GM12865 (cell line): ENCODE data around the gene MYO18B.

Experiments
- DNase-seq: peaks from one replicate; pipeline ENCODE4 v3.0.0; 2010; ENCODE audit warnings: low read depth
- H3K4me3 ChIP-seq: 2 replicates; pipeline ENCODE4 v1.5.1; 2011; ENCODE audit warnings: mild to moderate bottlenecking, low read depth, low read length, control low read depth
- TF ChIP-seq, protein P1 (sequence below): IDR thresholded peaks from 2 replicates; pipeline ENCODE4 v1.5.1; 2011; ENCODE audit warnings: low read length, control low read depth, low read depth, inconsistent platforms; ENCODE audit not compliant: insufficient read depth; ENCODE audit errors: missing control alignments

Gene MYO18B

DNA sequence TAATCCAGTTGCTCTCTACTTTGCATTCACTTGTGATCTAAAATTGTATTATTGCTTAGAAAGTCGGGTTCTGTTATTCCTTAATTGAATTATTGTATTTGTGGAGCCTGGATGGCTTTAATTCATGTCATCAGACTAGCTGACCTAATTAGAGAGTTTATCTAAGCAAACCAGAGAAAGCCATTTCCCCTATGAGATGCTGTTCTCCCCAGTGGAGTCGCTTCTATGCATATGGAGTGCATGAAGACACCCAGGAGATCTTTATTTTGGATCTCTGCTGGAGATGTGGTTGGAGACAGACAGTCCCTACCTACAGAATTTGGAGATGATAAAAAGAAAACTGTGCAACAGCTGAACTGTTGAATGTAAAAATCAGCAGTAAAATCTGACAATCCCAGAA lies 45.2 kb upstream of the MYO18B start:
- no peak overlapping the region for H3K4me3 ChIP-seq
- DNase-seq = no peak
- TF ChIP-seq, protein P1, sequence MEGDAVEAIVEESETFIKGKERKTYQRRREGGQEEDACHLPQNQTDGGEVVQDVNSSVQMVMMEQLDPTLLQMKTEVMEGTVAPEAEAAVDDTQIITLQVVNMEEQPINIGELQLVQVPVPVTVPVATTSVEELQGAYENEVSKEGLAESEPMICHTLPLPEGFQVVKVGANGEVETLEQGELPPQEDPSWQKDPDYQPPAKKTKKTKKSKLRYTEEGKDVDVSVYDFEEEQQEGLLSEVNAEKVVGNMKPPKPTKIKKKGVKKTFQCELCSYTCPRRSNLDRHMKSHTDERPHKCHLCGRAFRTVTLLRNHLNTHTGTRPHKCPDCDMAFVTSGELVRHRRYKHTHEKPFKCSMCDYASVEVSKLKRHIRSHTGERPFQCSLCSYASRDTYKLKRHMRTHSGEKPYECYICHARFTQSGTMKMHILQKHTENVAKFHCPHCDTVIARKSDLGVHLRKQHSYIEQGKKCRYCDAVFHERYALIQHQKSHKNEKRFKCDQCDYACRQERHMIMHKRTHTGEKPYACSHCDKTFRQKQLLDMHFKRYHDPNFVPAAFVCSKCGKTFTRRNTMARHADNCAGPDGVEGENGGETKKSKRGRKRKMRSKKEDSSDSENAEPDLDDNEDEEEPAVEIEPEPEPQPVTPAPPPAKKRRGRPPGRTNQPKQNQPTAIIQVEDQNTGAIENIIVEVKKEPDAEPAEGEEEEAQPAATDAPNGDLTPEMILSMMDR = no peak

DNA sequence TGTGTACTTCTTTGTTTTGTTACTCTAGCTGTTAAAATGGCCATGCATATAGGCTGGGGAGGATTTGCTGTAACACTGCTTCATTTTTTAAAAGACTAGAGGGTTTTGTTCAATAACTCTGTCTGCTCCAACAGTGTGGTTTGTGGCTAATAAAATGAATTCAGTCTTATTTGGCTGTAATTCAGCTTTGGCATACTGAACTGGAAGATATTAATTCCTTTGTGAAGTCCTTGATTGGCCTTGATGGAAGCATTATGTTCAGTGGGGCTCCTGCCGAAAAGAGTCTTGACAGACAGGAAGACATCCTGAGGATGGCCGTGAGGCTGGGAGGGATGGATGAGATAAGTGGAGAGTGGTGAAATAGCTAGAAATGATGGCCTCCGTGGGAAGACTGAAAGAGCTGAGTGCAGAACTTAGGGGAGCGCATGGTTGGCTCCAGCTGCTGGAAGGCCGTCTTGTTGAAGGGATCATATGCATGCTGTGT lies 44.8 kb upstream of the MYO18B start:
- DNase-seq = no peak
- H3K4me3 ChIP-seq = no peak overlapping the region
- TF ChIP-seq, protein P1 = no peak

DNA sequence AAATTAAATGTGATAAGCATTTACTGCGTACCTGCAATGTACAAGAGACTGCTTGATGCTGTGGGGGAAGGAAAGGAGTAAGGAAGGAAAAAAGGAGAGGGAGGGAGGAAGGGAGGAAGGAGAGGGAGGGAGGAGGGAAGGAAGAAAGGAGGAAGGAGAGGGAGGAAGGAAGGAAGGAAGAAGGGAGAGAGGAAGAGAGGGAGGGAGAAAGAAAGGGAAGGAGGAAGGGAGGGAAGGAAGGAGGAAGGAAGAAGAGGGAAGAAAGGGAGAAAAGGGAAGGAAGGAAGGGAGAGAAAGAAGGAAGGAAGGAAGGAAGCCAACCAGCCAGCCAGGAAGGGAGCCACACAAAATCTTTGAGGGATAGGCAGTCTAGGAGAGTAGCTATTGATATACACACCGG lies 44.0 kb upstream of the MYO18B start:
- H3K4me3 ChIP-seq = no peak overlapping the region
- TF ChIP-seq, protein P1 = no peak
- DNase-seq = no peak

DNA sequence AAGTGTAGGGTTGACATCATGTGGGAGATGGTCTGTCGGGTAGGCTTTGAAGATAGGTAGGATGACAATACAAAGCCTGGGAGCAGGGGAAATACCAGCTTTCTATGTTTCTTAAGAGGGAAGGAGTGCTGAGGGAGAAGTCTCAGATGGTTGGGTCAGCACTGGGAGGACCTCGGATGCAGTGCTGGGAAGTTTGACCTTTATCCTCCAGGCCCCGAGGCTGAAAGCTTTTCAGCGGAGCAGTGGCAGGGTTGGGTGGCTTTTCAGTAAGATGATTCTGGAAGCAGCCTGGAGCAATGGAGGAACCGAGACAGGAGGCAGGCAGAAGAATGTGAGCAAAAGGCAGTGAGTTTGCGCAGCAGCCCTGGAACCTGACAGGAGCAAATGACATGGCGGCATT lies 43.5 kb upstream of the MYO18B start:
- TF ChIP-seq, protein P1 = no peak
- DNase-seq = no peak
- no peak overlapping the region for H3K4me3 ChIP-seq

DNA sequence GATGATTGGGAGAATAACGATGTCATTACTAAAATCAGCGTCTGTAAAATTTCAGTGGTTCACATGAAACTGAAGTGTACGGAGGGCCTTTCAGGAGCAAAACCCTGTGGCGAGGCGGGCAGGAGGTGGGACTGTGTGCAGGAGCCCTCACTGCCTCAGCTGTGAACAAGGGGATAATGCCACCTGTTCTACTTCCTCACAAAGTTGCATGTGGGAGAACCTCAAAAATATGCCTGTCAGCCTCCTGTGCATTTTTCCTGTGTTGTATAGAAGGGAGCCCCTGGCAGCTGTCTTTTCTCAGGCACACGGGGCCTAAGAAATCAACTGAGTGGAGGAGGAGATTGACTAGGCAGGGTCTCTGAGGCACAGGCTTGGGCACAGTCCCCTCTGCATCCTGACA lies 43.0 kb upstream of the MYO18B start:
- H3K4me3 ChIP-seq = no peak overlapping the region
- DNase-seq = no peak
- TF ChIP-seq, protein P1 = no peak

DNA sequence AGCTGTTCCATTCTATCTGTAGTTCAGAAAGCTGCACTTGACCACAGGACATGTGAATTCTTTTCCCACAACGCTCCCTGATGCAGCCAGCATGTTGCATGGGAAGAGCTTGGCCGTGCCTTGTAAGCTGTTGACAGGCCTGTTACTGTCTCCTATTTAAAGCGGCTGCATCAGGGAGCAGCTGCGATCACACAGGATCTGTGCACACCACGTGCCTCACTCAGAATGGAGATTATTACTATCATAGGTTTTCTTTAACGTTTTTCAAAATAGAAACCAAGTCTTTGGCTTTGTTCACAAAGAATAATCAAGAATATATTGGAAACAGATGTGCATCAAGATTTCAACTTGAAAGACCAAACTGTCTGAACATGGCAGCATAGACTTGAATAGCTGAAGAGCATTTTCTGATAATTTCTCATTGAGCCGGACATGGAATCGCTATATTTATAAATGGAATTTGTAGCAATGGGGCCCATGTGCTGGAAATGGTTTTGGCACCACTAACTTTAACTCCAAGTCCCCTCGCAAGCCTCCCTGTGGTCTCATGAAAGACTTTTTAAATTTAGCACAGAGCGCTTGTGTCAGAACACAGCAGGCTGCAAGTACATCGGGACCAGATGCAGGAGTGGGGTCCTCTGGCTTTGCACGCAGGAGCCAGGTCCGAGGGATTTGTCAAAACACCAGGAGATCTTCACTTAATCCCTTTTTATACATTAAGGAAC lies 40.8 kb upstream of the MYO18B start:
- TF ChIP-seq, protein P1 = no peak
- H3K4me3 ChIP-seq = no peak overlapping the region
- DNase-seq = no peak

DNA sequence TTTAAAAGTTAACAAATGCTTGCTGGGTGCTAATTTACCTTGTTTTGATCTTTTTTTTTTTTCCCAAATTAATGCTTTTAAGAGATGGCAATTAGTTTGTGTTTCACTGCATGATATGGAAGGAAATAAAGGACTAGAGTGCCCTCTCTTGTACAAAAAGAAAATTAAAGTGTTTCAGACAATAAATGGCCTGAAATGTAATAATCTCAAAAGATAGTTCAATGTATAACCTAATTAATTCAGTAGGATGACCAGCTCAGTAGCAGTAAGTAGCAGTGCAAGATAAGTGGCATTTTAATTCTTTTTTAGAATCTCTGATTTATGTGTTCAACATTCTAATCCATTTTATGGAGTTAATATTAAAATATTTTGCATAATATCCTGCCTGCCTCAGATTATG lies 39.9 kb upstream of the MYO18B start:
- TF ChIP-seq, protein P1 = peak; percentile 12
- DNase-seq = peak; percentile 15

More for the DNA sequence above, 39.9 kb upstream of the MYO18B start:
- no peak overlapping the region for H3K4me3 ChIP-seq
